GM23338 (cell line): ENCODE data around the gene SLC39A5. TPM values are rescaled to one million over a fixed set of nuclear protein-coding genes. Genes with fewer than 3 reads are reported as not detected.
"Not testable (repeated sequence)": the region's sequence is repeated elsewhere in the genome, so short reads cannot be mapped to it uniquely, and the experiment has no call there.

Source experiments
- ATAC-seq: fragments of 200-7000 bp; cut with Tn5 transposase; 3 replicates; pipeline ENCODE4 v1.9.1; 2020
- DNase-seq: peaks from one replicate; pipeline ENCODE4 v3.0.0-alpha.2; 2015; ENCODE audit warnings: low spot score
- H2AFZ ChIP-seq: fragments of 200-600 bp; sonication (generic); 2 replicates; pipeline ENCODE4 v1.8.0; 2016; ENCODE audit warnings: antibody characterized with exemption, mild to moderate bottlenecking, moderate library complexity
- H3F3A ChIP-seq: fragments of 200-600 bp; sonication (generic); replicated peaks from 2 replicates; pipeline ENCODE4 v1.8.0; 2017; ENCODE audit warnings: antibody characterized with exemption, mixed run types, low read depth
- H3K27ac ChIP-seq: fragments of 200-600 bp; sonication (generic); 2 replicates; pipeline ENCODE4 v1.6.1; 2016; ENCODE audit warnings: low read depth
- H3K27me3 ChIP-seq: fragments of 200-600 bp; sonication (generic); 2 replicates; pipeline ENCODE4 v1.8.0; 2016; ENCODE audit warnings: mild to moderate bottlenecking, mixed run types, moderate library complexity; ENCODE audit not compliant: insufficient read depth
- H3K36me3 ChIP-seq: fragments of 200-600 bp; sonication (generic); 2 replicates; pipeline ENCODE4 v1.8.0; 2016; ENCODE audit warnings: mild to moderate bottlenecking; ENCODE audit not compliant: insufficient read depth
- H3K4me1 ChIP-seq: fragments of 200-600 bp; sonication (generic); 2 replicates; pipeline ENCODE4 v1.8.0; 2016; ENCODE audit warnings: mild to moderate bottlenecking, moderate library complexity; ENCODE audit not compliant: insufficient read depth
- H3K4me2 ChIP-seq: fragments of 200-600 bp; sonication (generic); 2 replicates; pipeline ENCODE4 v1.7.1; 2017; ENCODE audit warnings: mixed run types
- H3K4me3 ChIP-seq: fragments of 200-600 bp; sonication (generic); 2 replicates; pipeline ENCODE4 v1.6.1; 2016; ENCODE audit warnings: mixed run types
- H3K79me2 ChIP-seq: fragments of 200-600 bp; sonication (generic); replicated peaks from 2 replicates; pipeline ENCODE4 v1.8.0; 2017; ENCODE audit warnings: mild to moderate bottlenecking; ENCODE audit not compliant: insufficient read depth
- H3K9me2 ChIP-seq: fragments of 200-600 bp; sonication (generic); 2 replicates; pipeline ENCODE4 v1.8.0; 2017; ENCODE audit not compliant: insufficient read depth
- H4K20me1 ChIP-seq: fragments of 200-600 bp; sonication (generic); replicated peaks from 2 replicates; pipeline ENCODE4 v1.8.0; 2017; ENCODE audit warnings: mild to moderate bottlenecking; ENCODE audit not compliant: insufficient read depth
- H3K27ac Mint-ChIP-seq: 2 replicates; pipeline ENCODE4 v1.8.0; 2020; ENCODE audit warnings: inconsistent platforms, mild to moderate bottlenecking, moderate library complexity, mixed read lengths
- H3K27me3 Mint-ChIP-seq: 3 replicates; pipeline ENCODE4 v1.8.0; 2022; ENCODE audit warnings: low read depth, mild to moderate bottlenecking, moderate library complexity, mixed read lengths, inconsistent platforms; ENCODE audit not compliant: insufficient read depth, poor library complexity
- H3K36me3 Mint-ChIP-seq: 3 replicates; pipeline ENCODE4 v1.8.0; 2021; ENCODE audit warnings: low read depth, mild to moderate bottlenecking, inconsistent platforms, moderate library complexity, mixed read lengths
- H3K4me1 Mint-ChIP-seq: 3 replicates; pipeline ENCODE4 v1.8.0; 2020; ENCODE audit warnings: mild to moderate bottlenecking, inconsistent platforms, mixed read lengths
- H3K4me3 Mint-ChIP-seq: 3 replicates; pipeline ENCODE4 v1.8.0; 2021; ENCODE audit warnings: moderate library complexity, mild to moderate bottlenecking, inconsistent platforms, mixed read lengths
- H3K9me3 Mint-ChIP-seq: 3 replicates; pipeline ENCODE4 v1.8.0; 2020; ENCODE audit warnings: moderate library complexity, mild to moderate bottlenecking, inconsistent platforms, mixed read lengths
- CREB1 ChIP-seq: fragments of 250-450 bp; sonication (Bioruptor Pico); IDR thresholded peaks from 2 replicates; pipeline ENCODE4 v1.5.0; 2020; ENCODE audit warnings: low read depth, mild to moderate bottlenecking, moderate library complexity
- EZH2 ChIP-seq: fragments of 200-600 bp; sonication (generic); IDR thresholded peaks from one replicate; pipeline ENCODE4 v1.8.0; 2017; ENCODE audit warnings: antibody characterized with exemption, mild to moderate bottlenecking, low read depth; ENCODE audit not compliant: unreplicated experiment
- JUNB ChIP-seq: IDR thresholded peaks from one replicate; pipeline ENCODE4 v1.6.1; 2016; ENCODE audit warnings: antibody characterized with exemption; ENCODE audit not compliant: unreplicated experiment
- NANOG ChIP-seq: IDR thresholded peaks from 2 replicates; pipeline ENCODE4 v1.6.1; 2016; ENCODE audit warnings: antibody characterized with exemption, borderline replicate concordance
- POLR2AphosphoS5 ChIP-seq: IDR thresholded peaks from 2 replicates; pipeline ENCODE4 v1.6.1; 2016; ENCODE audit warnings: antibody characterized with exemption, low read depth
- STAT1 ChIP-seq: IDR thresholded peaks from one replicate; pipeline ENCODE4 v1.6.1; 2016; ENCODE audit warnings: antibody characterized with exemption; ENCODE audit not compliant: unreplicated experiment
- polyA plus RNA-seq: library from polyadenylated mRNA; unstranded; fragments of >200 nt; fragmentation: Nextera tagmentation; extraction: Ambion mirVana; gene quantifications from 2 replicates; pipeline ENCODE4 v1.2.1, GENCODE V29; 2016
- total RNA-seq: library from RNA; depleted of rRNA; stranded (reverse); fragments of >200 nt; shearing (Covaris generic); gene quantifications from 2 replicates; pipeline ENCODE4 v1.2.3, GENCODE V29; 2014
- TF ChIP-seq, protein P1 (sequence below): IDR thresholded peaks from one replicate; pipeline ENCODE4 v1.6.1; 2018; ENCODE audit warnings: antibody characterized with exemption; ENCODE audit not compliant: unreplicated experiment

The SLC39A5 gene
- total and polyA plus RNA-seq, 2 experiments from 2014 or later = 0.29 to 0.59 TPM

- Histone ChIP-seq H3K27me3 (no peaks in the 10 kb centered on the region), H3K27ac (no peak overlapping the region), H4K20me1 (peaks cover 8% of the 10 kb centered on the region), H3K9me2 (no peaks in the 10 kb centered on the region), H3K79me2 (peaks cover 2% of the 10 kb centered on the region), H3K36me3 (peaks cover 51% of the 10 kb centered on the region), H3F3A (peaks cover 19% of the 10 kb centered on the region), H2AFZ (no peak overlapping the region), H3K4me1 (peaks cover 13% of the 10 kb centered on the region), H3K4me3 (no peak overlapping the region), H3K4me2 (no peak overlapping the region)
- Mint-ChIP-seq H3K27me3 (peaks cover 4% of the 10 kb centered on the region), H3K9me3 (no peaks in the 10 kb centered on the region), H3K4me3 (no peak overlapping the region), H3K36me3 (peaks cover 70% of the 10 kb centered on the region), H3K27ac (no peak overlapping the region), H3K4me1 (peaks cover 9% of the 10 kb centered on the region)
- ATAC-seq (no peak), DNase-seq (no peak)
- no peak for TF ChIP-seq CREB1 (CRISPR knock-in tag)
- TF ChIP-seq POLR2AphosphoS5 = no peak
- TF ChIP-seq JUNB = no peak
- no peak for TF ChIP-seq STAT1
- TF ChIP-seq NANOG = no peak
- TF ChIP-seq, protein P1, sequence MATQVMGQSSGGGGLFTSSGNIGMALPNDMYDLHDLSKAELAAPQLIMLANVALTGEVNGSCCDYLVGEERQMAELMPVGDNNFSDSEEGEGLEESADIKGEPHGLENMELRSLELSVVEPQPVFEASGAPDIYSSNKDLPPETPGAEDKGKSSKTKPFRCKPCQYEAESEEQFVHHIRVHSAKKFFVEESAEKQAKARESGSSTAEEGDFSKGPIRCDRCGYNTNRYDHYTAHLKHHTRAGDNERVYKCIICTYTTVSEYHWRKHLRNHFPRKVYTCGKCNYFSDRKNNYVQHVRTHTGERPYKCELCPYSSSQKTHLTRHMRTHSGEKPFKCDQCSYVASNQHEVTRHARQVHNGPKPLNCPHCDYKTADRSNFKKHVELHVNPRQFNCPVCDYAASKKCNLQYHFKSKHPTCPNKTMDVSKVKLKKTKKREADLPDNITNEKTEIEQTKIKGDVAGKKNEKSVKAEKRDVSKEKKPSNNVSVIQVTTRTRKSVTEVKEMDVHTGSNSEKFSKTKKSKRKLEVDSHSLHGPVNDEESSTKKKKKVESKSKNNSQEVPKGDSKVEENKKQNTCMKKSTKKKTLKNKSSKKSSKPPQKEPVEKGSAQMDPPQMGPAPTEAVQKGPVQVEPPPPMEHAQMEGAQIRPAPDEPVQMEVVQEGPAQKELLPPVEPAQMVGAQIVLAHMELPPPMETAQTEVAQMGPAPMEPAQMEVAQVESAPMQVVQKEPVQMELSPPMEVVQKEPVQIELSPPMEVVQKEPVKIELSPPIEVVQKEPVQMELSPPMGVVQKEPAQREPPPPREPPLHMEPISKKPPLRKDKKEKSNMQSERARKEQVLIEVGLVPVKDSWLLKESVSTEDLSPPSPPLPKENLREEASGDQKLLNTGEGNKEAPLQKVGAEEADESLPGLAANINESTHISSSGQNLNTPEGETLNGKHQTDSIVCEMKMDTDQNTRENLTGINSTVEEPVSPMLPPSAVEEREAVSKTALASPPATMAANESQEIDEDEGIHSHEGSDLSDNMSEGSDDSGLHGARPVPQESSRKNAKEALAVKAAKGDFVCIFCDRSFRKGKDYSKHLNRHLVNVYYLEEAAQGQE = no peak
- TF ChIP-seq EZH2 = no peak
These were observed 52.7 kb downstream of the SLC39A5 start for GRCh38 chr12:56282579-56282978.

DNA sequence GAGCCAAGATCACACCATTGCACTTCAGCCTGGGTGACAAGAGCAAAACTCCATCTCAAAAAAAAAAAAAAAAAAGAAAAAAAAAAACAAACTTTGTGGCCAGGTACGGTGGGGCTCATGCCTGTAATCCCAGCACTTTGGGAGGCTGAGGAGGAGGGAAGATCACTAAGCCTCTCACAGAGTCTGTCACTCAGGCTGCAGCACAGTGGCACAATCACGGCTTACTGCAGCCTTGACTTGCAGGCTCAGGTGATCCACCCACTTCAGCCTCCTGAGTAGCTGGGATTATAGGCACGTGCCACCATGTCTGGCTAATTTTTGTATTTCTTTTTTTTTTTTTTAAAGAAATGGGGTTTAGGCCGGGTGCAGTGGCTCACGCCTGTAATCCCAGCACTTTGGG lies 54.4 kb downstream of the SLC39A5 start:
- H3K4me1 ChIP-seq = peaks cover 13% of the 10 kb centered on the region
- H4K20me1 ChIP-seq, H3K9me3 Mint-ChIP-seq: not testable (repeated sequence)

More for the DNA sequence above, 54.4 kb downstream of the SLC39A5 start:
- not testable (repeated sequence) for H3K79me2 ChIP-seq, H3K27ac ChIP-seq, H3K4me3 ChIP-seq, DNase-seq, H3K27me3 Mint-ChIP-seq, H3K4me2 ChIP-seq, H3K9me2 ChIP-seq, H3K27ac Mint-ChIP-seq, H2AFZ ChIP-seq, H3K4me3 Mint-ChIP-seq, ATAC-seq, H3K4me1 Mint-ChIP-seq, H3K27me3 ChIP-seq
- Histone ChIP-seq H3F3A (peaks cover 20% of the 10 kb centered on the region), H3K36me3 (peaks cover 42% of the 10 kb centered on the region)
- H3K36me3 Mint-ChIP-seq = peaks cover 60% of the 10 kb centered on the region
